Activated naive CD4-positive, alpha-beta T cell treated with anti-CD3 and anti-CD28 coated beads, Interleukin-2, amount 50 U/mL, for 24 hours (primary cell): Measurements from ENCODE around the gene PRSS57.

ENCODE experiments used
- H3K27ac Mint-ChIP-seq: one replicate; pipeline ENCODE4 v1.8.0; 2021; ENCODE audit warnings: mild to moderate bottlenecking, mixed read lengths
- H3K27me3 Mint-ChIP-seq: one replicate; pipeline ENCODE4 v1.8.0; 2021; ENCODE audit warnings: mixed read lengths
- H3K36me3 Mint-ChIP-seq: one replicate; pipeline ENCODE4 v1.8.0; 2021; ENCODE audit warnings: mixed read lengths
- H3K4me1 Mint-ChIP-seq: one replicate; pipeline ENCODE4 v1.8.0; 2021; ENCODE audit warnings: mixed read lengths
- H3K4me3 Mint-ChIP-seq: one replicate; pipeline ENCODE4 v1.8.0; 2021; ENCODE audit warnings: mild to moderate bottlenecking, mixed read lengths
- H3K9me3 Mint-ChIP-seq: one replicate; pipeline ENCODE4 v1.8.0; 2021; ENCODE audit warnings: mixed read lengths

Gene PRSS57

GRCh38 chr19:685454-685931 lies 9.8 kb downstream of the PRSS57 start:
- H3K27ac Mint-ChIP-seq: no peak overlapping the region
- no peaks in the 10 kb centered on the region for H3K4me1 Mint-ChIP-seq
- H3K4me3 Mint-ChIP-seq: no peak overlapping the region
- H3K9me3 Mint-ChIP-seq: no peaks in the 10 kb centered on the region
- no peaks in the 10 kb centered on the region for H3K27me3 Mint-ChIP-seq
- no peaks in the 10 kb centered on the region for H3K36me3 Mint-ChIP-seq

- Mint-ChIP-seq H3K27ac (no peak overlapping the region), H3K36me3 (no peaks in the 10 kb centered on the region), H3K4me1 (no peaks in the 10 kb centered on the region), H3K4me3 (no peak overlapping the region), H3K9me3 (no peaks in the 10 kb centered on the region), H3K27me3 (no peaks in the 10 kb centered on the region)
Measured at GRCh38 chr19:682678-683320, 12.5 kb downstream of the PRSS57 start.

GRCh38 chr19:681029-682019 lies 13.9 kb downstream of the PRSS57 start:
- H3K27ac Mint-ChIP-seq: peak overlapping the region; percentile 100
- no peaks in the 10 kb centered on the region for H3K9me3 Mint-ChIP-seq
- no peaks in the 10 kb centered on the region for H3K4me1 Mint-ChIP-seq
- H3K36me3 Mint-ChIP-seq: no peaks in the 10 kb centered on the region
- peak overlapping the region; percentile 93 for H3K4me3 Mint-ChIP-seq
- H3K27me3 Mint-ChIP-seq: no peaks in the 10 kb centered on the region

- Mint-ChIP-seq H3K36me3 (no peaks in the 10 kb centered on the region), H3K4me1 (no peaks in the 10 kb centered on the region), H3K4me3 (peak overlapping the region; percentile 93), H3K9me3 (no peaks in the 10 kb centered on the region), H3K27me3 (peaks cover under 1% of the 10 kb centered on the region), H3K27ac (peak overlapping the region; percentile 100)
Measured at GRCh38 chr19:680287-681028, 14.8 kb downstream of the PRSS57 start.

GRCh38 chr19:679418-680286 lies 15.6 kb downstream of the PRSS57 start:
- Mint-ChIP-seq H3K9me3 (no peaks in the 10 kb centered on the region), H3K4me1 (peaks cover 4% of the 10 kb centered on the region), H3K4me3 (peak overlapping the region; percentile 93), H3K36me3 (no peaks in the 10 kb centered on the region), H3K27ac (no peak overlapping the region), H3K27me3 (peaks cover 5% of the 10 kb centered on the region)

GRCh38 chr19:678791-679388 lies 16.4 kb downstream of the PRSS57 start:
- Mint-ChIP-seq H3K36me3 (no peaks in the 10 kb centered on the region), H3K27ac (no peak overlapping the region), H3K9me3 (no peaks in the 10 kb centered on the region), H3K4me3 (peak overlapping the region; percentile 71), H3K27me3 (peaks cover 5% of the 10 kb centered on the region), H3K4me1 (peaks cover 4% of the 10 kb centered on the region)

- Mint-ChIP-seq H3K4me3 (peak overlapping the region; percentile 42), H3K9me3 (no peaks in the 10 kb centered on the region), H3K27me3 (peaks cover 6% of the 10 kb centered on the region), H3K36me3 (no peaks in the 10 kb centered on the region), H3K4me1 (peaks cover 4% of the 10 kb centered on the region), H3K27ac (no peak overlapping the region)
Measured at GRCh38 chr19:677601-678436, 17.4 kb downstream of the PRSS57 start.

- peaks cover 6% of the 10 kb centered on the region for H3K27me3 Mint-ChIP-seq
- peaks cover 4% of the 10 kb centered on the region for H3K4me1 Mint-ChIP-seq
- no peak overlapping the region for H3K27ac Mint-ChIP-seq
- H3K4me3 Mint-ChIP-seq: no peak overlapping the region
- H3K9me3 Mint-ChIP-seq: no peaks in the 10 kb centered on the region
- H3K36me3 Mint-ChIP-seq: no peaks in the 10 kb centered on the region
Measured at GRCh38 chr19:677201-677600, 18.1 kb downstream of the PRSS57 start.

GRCh38 chr19:676339-677105 lies 18.7 kb downstream of the PRSS57 start, which contains the start of gene FSTL3:
Gene FSTL3 (plus strand): TSS chr19:676392. CDS start chr19:676424, 32 bp downstream.
- H3K4me1 Mint-ChIP-seq: peaks cover 4% of the 10 kb centered on the region
- H3K27ac Mint-ChIP-seq: no peak within 1 kb of the TSS
- peaks cover 6% of the 10 kb centered on the region for H3K27me3 Mint-ChIP-seq
- no peaks in the 10 kb centered on the region for H3K36me3 Mint-ChIP-seq
- no peaks in the 10 kb centered on the region for H3K9me3 Mint-ChIP-seq
- no peak within 1 kb of the TSS for H3K4me3 Mint-ChIP-seq

- Mint-ChIP-seq H3K36me3 (no peaks in the 10 kb centered on the region), H3K4me1 (peaks cover 4% of the 10 kb centered on the region), H3K27me3 (peaks cover 6% of the 10 kb centered on the region), H3K27ac (no peak overlapping the region), H3K9me3 (no peaks in the 10 kb centered on the region), H3K4me3 (no peak overlapping the region)
Measured at GRCh38 chr19:676007-676338, 19.3 kb downstream of the PRSS57 start.

- Mint-ChIP-seq H3K4me3 (no peak overlapping the region), H3K4me1 (peaks cover 4% of the 10 kb centered on the region), H3K27ac (no peak overlapping the region), H3K27me3 (peaks cover 6% of the 10 kb centered on the region), H3K36me3 (no peaks in the 10 kb centered on the region), H3K9me3 (no peaks in the 10 kb centered on the region)
Measured at GRCh38 chr19:674282-675151, 20.7 kb downstream of the PRSS57 start.

GRCh38 chr19:670609-671075 lies 24.6 kb downstream of the PRSS57 start:
- H3K27me3 Mint-ChIP-seq: peaks cover 9% of the 10 kb centered on the region
- H3K9me3 Mint-ChIP-seq: no peaks in the 10 kb centered on the region
- no peak overlapping the region for H3K4me3 Mint-ChIP-seq
- H3K27ac Mint-ChIP-seq: no peak overlapping the region
- H3K36me3 Mint-ChIP-seq: no peaks in the 10 kb centered on the region
- peaks cover 4% of the 10 kb centered on the region for H3K4me1 Mint-ChIP-seq
